Gastrocnemius medialis (tissue), 4 donors: ENCODE measurements around the gene COMMD3. TPM values are rescaled to one million over a fixed set of nuclear protein-coding genes. Genes with fewer than 3 reads are reported as not detected.

Source experiments
- ATAC-seq, 2 donors: fragments of 150-250 bp; one replicate each; pipeline ENCODE4 v1.9.1; 2016
- DNase-seq, 2 donors: peaks; one replicate each; pipeline ENCODE4 v3.0.0-alpha.2; 2019
- H3K27ac ChIP-seq, 4 donors: fragments of 200-600 bp; sonication (generic); 1 replicate in 1 of 4; 2 replicates in 3 of 4; pipeline ENCODE4 v1.5.1; 2016 to 2018; ENCODE audit warnings: mild to moderate bottlenecking in 2 of 4, moderate library complexity in 1 of 4
- H3K27me3 ChIP-seq, 3 donors: fragments of 200-600 bp; sonication (generic) in 2 of 3; 1 replicate in 1 of 3; 2 replicates in 2 of 3; pipeline versions ENCODE4 v1.5.1 to v1.6.0; 2016 to 2019; ENCODE audit warnings: mild to moderate bottlenecking in 1 of 3, moderate library complexity in 1 of 3
- H3K36me3 ChIP-seq, 2 donors: fragments of 200-600 bp; sonication (generic) in 1 of 2; one replicate each; pipeline ENCODE4 v1.5.1; 2017 to 2018
- H3K4me1 ChIP-seq, 2 donors: fragments of 200-600 bp; sonication (generic) in 1 of 2; one replicate each; pipeline ENCODE4 v1.5.1; 2016 to 2017; ENCODE audit warnings: mild to moderate bottlenecking in 2 of 2
- H3K4me3 ChIP-seq, 4 donors: fragments of 200-600 bp; sonication (generic) in 3 of 4; 1 replicate in 1 of 4; 2 replicates in 3 of 4; pipeline ENCODE4 v1.5.1; 2016 to 2019; ENCODE audit warnings: mild to moderate bottlenecking in 2 of 4
- H3K9me3 ChIP-seq, 3 donors: fragments of 200-600 bp; sonication (generic) in 2 of 3; 1 replicate in 1 of 3; 2 replicates in 2 of 3; pipeline ENCODE4 v1.5.1; 2016 to 2019
- POLR2A ChIP-seq, 2 donors: fragments of 450-650 bp; IDR thresholded peaks; one replicate each; pipeline ENCODE4 v1.6.1; 2017; ENCODE audit warnings: antibody characterized with exemption in 2 of 2, mild to moderate bottlenecking in 2 of 2, moderate library complexity in 2 of 2
- in situ Hi-C, 4 donors: fragments of 200-750 bp; cut with MboI; loops; one replicate each; pipeline versions ENCODE4 v1.15.0 to v1.8.0; 2017; ENCODE audit warnings: low sequenced_read_pairs in 4 of 4
- intact Hi-C: fragments of 100-400 bp; cut with DNase I; formaldehyde crosslinking; loops from one replicate; pipeline ENCODE4 v1.15.1; 2023; ENCODE audit warnings: low total_unique reads
- total RNA-seq, 4 donors: library from RNA; depleted of rRNA; stranded (reverse); fragments of >200 nt; gene quantifications; one replicate each; pipeline versions ENCODE4 v1.1.0 to v1.2.3, GENCODE V29; 2016
- TF ChIP-seq, protein P1 (sequence below), 5 experiments: fragments of 450-650 bp in 3 of 5; fragments of 200-600 bp in 2 of 5; sonication (generic) in 2 of 5; IDR thresholded peaks in 4 of 5; conservative IDR thresholded peaks in 1 of 5; 1 replicate in 4 of 5; 2 replicates in 1 of 5; pipeline ENCODE4 v1.5.1; 2016 to 2019; ENCODE audit warnings: antibody characterized with exemption in 5 of 5, mild to moderate bottlenecking in 3 of 5, moderate library complexity in 3 of 5

COMMD3 gene
- total RNA-seq, 4 donors from 2014 or later: 26.8 to 50.9 (median 37.9) TPM

DNA sequence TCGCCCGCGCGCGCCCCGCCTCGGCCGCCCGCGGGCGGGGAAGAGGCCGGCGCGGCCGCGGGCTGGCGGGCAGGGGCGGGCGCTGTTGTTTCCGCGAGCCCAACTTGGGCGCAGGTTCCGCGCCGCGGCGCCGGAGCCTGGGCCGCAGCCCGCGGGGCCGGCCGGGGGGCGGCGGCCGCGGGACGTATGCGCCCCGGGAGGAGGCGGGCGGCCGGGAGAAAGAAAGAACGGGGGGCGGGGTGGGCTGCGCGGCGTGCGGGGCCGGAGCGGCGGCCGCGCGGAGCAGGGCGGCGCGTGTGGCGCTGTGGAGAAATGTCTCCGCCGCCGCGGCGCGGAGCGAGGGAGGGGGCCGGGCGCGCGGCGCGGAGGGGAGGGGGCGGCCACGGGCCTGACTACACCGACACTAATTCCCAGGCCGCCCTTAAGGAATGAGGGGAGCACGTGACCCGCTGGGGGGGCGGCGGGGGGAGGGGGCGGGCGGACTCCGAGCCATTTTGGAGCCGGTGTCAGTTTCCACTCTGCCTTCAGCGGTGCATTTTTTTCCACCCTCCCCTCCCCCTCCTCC, 4.5 kb downstream of the COMMD3 start, which contains the start of gene BMI1:
Gene BMI1 (plus strand): TSS at position 509 of the 565 bp plus-strand sequence. CDS start 5,351 bp downstream, outside the sequence.
- intact Hi-C loops (loop anchor here (5.0 to 10.0 kb wide), 5 partner anchors 117 to 1114 kb away; partner anchors contain the start of genes OTUD1 and PIP4K2A), in situ Hi-C loops (loop anchor here in 3 of 4 donors (10.0 to 25.0 kb wide), 3 partner anchors 796 to 1117 kb away; partner anchors contain the start of genes OTUD1 (in 1 of the 3) and SKIDA1 (in 1 of the 3))
- DNase-seq (peak; percentile 85 to 90), ATAC-seq (peak; percentile 67 to 68)
- H3K36me3 ChIP-seq: no peaks in the 10 kb centered on the region
- peaks cover 10 to 25% (median 16%) of the 10 kb centered on the region in 3 donors for H3K27me3 ChIP-seq
- peaks cover 44 to 55% of the 10 kb centered on the region in 2 donors for H3K4me1 ChIP-seq
- peak within 1 kb of the TSS; percentile 75 to 98 (median 88) for H3K4me3 ChIP-seq
- peak within 1 kb of the TSS; percentile 93 to 99 (median 95) for H3K27ac ChIP-seq
- H3K9me3 ChIP-seq: no peaks in the 10 kb centered on the region
- TF ChIP-seq, protein P1, sequence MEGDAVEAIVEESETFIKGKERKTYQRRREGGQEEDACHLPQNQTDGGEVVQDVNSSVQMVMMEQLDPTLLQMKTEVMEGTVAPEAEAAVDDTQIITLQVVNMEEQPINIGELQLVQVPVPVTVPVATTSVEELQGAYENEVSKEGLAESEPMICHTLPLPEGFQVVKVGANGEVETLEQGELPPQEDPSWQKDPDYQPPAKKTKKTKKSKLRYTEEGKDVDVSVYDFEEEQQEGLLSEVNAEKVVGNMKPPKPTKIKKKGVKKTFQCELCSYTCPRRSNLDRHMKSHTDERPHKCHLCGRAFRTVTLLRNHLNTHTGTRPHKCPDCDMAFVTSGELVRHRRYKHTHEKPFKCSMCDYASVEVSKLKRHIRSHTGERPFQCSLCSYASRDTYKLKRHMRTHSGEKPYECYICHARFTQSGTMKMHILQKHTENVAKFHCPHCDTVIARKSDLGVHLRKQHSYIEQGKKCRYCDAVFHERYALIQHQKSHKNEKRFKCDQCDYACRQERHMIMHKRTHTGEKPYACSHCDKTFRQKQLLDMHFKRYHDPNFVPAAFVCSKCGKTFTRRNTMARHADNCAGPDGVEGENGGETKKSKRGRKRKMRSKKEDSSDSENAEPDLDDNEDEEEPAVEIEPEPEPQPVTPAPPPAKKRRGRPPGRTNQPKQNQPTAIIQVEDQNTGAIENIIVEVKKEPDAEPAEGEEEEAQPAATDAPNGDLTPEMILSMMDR (IDR thresholded peaks at IDR 0.05 in 4 of 5, conservative IDR thresholded peaks at IDR 0.05 in 1 of 5): peak in 1 of 5 experiments; percentile 16
- TF ChIP-seq POLR2A (IDR thresholded peaks at IDR 0.05): peak in 1 of 2 donors; percentile 43

DNA sequence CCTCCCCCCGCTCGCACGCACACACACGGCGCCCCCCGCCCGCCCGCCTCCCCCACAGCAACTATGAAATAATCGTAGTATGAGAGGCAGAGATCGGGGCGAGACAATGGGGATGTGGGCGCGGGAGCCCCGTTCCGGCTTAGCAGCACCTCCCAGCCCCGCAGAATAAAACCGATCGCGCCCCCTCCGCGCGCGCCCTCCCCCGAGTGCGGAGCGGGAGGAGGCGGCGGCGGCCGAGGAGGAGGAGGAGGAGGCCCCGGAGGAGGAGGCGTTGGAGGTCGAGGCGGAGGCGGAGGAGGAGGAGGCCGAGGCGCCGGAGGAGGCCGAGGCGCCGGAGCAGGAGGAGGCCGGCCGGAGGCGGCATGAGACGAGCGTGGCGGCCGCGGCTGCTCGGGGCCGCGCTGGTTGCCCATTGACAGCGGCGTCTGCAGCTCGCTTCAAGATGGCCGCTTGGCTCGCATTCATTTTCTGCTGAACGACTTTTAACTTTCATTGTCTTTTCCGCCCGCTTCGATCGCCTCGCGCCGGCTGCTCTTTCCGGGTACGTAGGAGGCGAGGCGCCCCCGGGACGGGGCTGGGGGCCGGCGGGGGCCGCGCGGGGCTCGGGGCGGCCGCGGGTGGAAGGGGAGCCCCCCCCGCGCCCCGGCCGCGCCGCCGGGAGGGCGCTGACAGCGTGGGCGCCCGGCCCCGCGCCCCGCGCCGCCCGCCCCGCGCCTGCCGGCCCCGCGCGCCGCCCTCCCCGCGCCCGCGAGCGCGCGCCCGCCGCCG, 5.2 kb downstream of the COMMD3 start:
- intact Hi-C loops: loop anchor here (5.0 to 10.0 kb wide), 5 partner anchors 116 to 1113 kb away; partner anchors contain the start of genes OTUD1 and PIP4K2A
- TF ChIP-seq POLR2A (IDR thresholded peaks at IDR 0.05): peak; percentile 26 to 33
- TF ChIP-seq, protein P1 (IDR thresholded peaks at IDR 0.05 in 4 of 5, conservative IDR thresholded peaks at IDR 0.05 in 1 of 5): no peak
- H3K27me3 ChIP-seq: peaks cover 10 to 25% (median 16%) of the 10 kb centered on the region in 3 donors
- H3K27ac ChIP-seq: peak overlapping the region; percentile 89 to 99 (median 94)
- H3K4me3 ChIP-seq: peak overlapping the region; percentile 63 to 98 (median 81)
- peaks cover 44 to 60% of the 10 kb centered on the region in 2 donors for H3K4me1 ChIP-seq
- peak; percentile 47 to 48 for ATAC-seq
- DNase-seq: no peak
- H3K9me3 ChIP-seq: no peaks in the 10 kb centered on the region
- peaks cover 0 to 1% of the 10 kb centered on the region in 2 donors for H3K36me3 ChIP-seq
- in situ Hi-C loops: loop anchor here in 3 of 4 donors (10.0 to 25.0 kb wide), 3 partner anchors 797 to 1116 kb away; partner anchors contain the start of genes OTUD1 (in 1 of the 3) and SKIDA1 (in 1 of the 3)

DNA sequence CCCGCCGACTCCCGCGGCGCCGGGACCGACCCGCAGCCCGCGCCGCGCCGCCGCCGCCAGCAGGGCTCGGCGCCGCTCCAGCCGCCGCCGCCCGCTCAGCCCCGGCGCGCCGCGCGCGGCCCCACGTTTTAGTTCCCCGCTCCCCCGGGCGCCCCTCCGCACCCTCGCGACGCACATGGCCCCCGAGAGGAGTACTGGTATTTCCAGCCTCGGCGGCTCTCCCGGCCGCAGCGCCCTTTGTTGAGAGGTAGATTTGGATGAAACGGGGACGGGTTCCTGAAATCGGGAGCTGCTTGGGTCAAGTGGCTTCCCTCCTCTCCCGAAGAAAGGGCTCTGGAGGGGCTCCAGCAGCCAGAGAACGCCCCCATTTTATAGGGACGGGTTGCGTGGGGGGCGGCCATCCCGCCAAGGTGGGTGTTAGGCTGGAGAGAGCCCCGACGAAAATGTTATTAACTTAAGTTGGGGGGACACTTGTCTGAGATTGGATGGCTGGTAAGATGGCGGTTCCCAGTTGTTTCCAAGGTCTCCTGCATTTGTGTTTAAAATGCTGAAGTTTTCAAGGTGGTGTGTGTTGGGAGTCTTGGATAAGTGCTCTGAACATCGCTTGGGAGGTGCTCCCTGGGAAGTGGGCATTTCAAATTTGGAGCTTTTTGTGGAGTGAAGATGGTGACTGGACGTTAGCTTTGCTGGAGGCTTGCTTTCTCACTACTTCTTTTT, 5.9 kb downstream of the COMMD3 start:
- Histone ChIP-seq H3K27ac (peak overlapping the region in 1 of 4 donors; percentile 55), H3K4me1 (peaks cover 44 to 58% of the 10 kb centered on the region in 2 donors), H3K4me3 (peak overlapping the region; percentile 63 to 88 (median 80)), H3K27me3 (peaks cover 10 to 25% (median 16%) of the 10 kb centered on the region in 3 donors), H3K9me3 (no peaks in the 10 kb centered on the region), H3K36me3 (peaks cover 0 to 9% of the 10 kb centered on the region in 2 donors)
- no peak for ATAC-seq
- TF ChIP-seq, protein P1 (IDR thresholded peaks at IDR 0.05 in 4 of 5, conservative IDR thresholded peaks at IDR 0.05 in 1 of 5): no peak
- TF ChIP-seq POLR2A (IDR thresholded peaks at IDR 0.05): no peak
- DNase-seq: no peak
- in situ Hi-C loops: loop anchor here in 3 of 4 donors (10.0 to 25.0 kb wide), 3 partner anchors 797 to 1115 kb away; partner anchors contain the start of genes OTUD1 (in 1 of the 3) and SKIDA1 (in 1 of the 3)
- intact Hi-C loops: loop anchor here (5.0 to 10.0 kb wide), 5 partner anchors 115 to 1113 kb away; partner anchors contain the start of genes OTUD1 and PIP4K2A
